ENCODE results near the gene CHRNB2.

The CHRNB2 gene

DNA sequence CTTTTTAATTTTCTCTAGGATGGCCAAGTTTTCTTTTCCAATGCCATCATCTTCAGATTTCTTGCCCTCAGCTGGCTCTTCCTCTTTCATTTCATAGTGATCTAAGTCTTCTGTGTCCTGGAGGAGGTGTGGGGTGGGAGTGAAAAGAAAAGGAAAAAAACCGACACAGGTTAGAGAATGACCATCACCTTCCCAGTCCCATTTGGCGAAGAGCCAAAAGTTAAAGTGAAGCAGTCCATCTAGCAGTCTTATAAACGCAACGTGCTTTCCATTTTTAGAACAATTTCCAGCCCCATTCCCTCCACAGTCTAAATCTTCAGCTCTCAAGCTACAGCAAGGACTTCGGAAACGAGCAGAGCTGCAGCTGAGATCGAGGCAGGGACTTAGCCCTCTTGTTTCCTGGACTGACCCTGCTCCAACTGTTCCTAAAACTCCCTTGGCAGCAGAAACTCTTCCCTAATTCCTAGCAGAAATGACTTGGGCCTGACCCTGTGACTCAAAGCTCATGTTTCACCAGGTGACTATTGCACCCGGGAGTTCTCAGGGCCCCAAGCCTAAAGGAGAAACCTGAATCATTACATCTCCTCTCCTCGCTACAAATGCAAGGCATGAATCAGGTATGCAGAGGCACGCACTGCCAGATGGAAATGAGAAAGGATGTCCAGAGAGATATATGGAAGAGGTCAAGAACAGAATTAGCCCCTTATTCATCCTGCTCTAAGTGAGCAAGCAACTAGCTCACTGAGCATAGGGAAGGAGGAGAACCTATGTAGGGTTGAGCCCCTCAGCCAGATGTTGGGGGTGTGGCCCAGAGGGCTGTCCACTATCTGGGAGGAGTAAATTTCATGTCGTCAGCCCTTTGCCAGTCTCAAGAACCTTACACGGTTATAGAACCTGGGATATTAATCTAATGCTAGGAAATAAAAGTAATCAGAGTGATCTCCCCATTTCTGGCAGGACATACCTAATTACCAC is 14.2 kb upstream of the CHRNB2 start:
- DNase-seq, result no peak

DNA sequence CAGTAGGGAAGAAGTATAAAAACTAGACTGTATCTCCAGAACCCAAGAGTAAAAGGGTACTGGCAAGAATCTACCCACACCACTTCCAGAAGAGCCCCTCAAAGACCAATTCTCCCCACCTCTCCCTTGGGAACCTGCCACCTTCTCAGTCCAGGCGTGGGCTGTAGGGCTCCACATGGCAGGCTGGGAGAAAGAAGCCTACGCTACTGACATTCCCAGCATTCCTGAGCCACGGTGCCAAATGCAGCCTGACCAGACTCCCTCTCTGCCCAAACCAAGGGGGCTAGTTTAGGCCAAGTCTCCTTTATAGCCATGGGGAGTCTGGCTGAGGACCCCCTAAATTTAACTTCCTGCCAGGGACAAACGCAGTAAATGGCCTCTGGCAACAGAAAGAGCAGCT is 11.2 kb upstream of the CHRNB2 start:
- DNase-seq, result no peak

DNA sequence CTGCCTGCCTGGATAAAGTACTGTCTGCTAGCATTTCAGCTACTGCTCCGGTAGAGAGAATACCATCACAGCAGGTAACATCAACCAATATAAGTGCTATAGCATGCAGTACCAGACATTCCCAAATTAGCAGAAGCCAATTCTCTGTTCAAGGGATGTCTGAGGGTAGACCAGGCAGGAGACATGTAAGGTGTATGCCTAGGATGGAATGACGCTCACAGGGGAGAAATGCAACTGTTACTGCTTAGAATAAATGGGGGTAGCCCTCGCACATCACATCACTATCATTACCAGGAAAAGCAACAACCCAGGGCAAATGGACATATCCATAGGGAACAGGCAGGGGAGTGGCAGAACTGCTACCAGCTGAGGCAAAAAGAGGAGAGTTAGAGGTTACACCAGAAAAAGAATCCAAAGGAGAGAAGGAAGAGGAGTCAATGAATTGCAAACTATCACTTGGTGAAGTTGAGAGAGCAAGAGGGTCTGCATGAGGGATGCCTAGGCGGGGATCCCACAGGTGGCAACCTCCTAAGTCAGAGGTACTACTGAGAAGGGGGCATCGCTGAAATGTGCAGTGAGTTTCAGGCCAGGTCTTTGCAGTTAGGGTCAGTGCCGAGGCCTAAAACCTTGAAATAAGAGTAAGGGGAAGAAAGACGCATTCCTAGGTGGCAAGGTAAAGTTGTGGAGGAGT is 10.2 kb upstream of the CHRNB2 start:
- no peak for DNase-seq

DNA sequence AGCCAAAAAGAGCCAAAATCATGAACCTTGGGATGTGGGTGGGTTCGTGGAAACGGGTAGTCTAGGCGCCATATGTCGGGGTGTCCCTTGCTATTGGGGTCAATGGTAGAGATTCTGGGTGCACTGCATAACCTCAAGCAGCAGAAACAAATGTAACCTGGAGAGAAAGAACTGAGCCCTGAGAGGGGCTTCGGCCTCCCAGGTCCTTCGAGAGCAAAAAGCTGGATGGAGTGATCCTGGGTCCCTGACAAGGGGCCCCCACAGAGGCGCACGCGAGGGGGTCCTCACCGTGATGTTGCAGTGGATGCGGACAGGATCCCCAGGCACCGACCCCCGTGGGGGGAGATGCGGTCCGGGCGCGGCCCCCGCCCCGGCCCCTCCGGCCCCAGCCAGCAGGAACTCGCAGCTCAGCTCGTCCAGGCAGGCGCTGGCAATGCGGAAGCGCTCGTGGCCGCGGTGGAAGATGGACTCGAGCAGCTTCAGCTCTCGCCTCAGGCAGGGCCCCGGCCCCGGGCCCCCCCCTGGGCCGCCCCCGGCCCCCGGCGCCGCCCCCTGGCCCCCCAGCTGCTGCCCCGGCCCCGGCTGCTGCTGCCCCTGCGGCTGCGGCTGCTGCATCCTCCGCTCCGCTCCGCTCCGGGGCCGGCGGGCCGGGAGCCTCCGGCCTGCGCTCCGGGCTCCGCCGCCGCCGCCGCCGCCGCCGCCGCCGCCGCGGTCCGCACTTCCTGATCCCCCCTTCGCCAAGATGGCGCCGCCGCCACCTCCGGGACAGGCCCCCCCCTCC is 9.4 kb upstream of the CHRNB2 start, which contains the start of gene UBE2Q1:
TSS of gene UBE2Q1 (minus strand) at position 724 of the 781 bp plus-strand sequence. CDS start at position 615, 109 bp downstream.
- DNase-seq, result no peak

DNA sequence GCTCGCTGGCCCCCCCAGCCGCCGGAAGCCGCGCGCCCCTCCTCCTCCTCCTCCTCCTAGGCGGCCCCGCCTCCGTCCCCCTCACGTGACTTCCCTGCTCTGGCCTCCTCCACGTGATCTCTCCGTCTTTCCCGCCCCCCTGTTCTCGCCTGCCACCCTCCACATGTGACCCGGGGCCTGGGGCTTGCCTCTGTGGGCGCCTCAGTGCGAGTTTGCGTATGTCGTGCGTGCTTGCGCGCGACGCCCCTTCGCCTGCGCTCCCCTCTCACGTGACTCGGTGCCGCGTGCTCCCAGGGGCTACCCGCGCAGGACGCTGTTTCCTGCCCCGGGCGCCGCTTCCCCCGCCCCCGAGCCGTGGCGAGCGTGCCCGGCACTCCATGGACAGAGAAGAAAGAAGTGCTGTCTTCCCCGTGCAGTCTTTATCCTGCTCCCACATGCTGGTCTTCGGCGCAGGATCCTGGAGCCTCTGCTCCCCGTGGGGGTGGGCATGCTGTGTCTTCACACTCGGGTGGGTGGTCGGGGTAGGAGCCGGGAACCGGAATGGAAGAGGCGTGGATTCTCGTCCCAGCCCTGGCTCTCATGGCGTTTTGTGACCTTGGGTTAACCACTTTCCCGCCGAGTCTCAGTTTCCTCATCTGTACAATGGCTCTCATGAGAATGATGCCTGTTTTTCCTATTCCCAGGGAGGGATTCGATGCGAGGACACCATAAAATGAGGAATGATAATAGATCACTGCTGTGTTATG is 8.7 kb upstream of the CHRNB2 start:
- DNase-seq, result peak; percentile 100

DNA sequence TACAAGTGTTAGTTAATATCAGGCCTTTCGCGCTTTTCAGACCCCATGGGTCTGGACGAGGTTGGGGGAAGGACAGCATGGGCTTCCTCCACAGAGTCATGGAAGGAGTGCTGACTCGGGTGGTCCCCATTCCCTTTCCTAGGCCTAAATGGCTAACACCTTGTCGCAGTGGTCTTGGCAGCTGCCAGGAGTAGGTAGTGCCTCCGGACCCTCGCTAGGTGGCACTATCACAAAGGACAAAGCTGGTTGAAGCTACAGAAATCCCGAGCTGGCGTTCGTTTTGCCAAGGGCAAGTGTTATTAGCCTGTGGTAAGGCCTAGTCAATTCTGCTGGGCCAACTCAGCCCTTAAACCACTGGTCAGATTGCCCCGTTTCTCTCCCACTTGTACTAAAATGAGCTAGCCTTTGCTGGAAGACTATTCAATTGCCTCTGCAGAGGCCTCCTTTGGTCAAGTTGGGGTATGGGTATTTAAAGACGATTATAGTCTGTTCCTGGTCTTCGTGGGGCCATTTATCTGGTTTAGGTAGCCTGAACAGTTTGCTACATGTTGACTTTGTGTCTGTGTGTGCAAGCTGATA is 8.0 kb upstream of the CHRNB2 start:
- peak; percentile 81 for DNase-seq

DNA sequence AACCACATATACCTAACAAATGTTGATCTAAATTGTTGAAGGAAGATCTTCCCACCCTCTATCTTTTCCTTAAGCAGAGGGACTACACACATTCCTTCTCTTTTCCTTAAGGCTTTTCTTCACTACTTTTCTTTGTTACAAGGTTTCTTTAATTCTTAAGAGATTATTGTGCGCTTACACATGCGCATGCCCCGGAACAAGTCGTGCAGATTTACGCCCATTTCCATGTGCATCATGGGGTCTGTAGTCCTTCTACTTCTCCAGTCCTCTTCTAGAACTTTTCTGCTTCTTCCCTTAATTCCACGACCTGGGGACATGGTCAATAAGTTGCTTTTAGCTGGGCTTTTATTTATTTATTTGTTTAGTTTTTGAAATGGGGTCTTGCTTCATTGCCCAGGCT is 1.7 kb upstream of the CHRNB2 start:
- DNase-seq, result no peak

DNA sequence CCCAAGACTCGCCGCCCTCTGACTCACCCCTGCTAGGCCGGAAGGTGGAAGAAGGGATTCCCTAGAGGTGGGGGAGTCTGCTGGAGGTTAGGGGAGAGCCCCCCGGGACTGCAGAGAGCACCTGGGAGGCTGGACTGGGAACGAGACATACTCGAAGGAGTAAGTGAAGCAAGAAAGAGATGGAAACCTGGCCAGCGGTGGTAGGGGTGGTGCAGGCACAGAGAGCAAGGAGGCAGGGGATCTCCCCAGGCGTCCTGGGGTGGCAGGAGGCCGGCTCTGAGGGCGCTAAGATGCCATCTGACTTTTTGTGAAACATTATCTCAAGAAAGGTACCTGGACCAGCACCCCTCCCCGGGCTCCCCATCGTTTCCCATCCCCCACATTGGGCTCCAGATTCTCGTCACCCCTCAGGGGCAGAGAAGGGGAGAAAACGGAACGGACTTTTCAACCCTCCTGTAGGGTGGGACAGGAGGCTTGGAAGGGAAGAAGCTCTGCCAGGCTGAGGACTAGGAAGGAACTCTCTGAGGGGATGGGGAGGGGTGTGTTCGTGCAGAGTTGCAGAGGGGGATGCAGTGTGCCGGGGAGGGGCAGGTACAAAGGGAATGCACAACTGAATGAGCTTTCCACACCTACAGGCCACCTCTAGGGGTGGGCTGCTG is 708 bp downstream of the CHRNB2 start:
- DNase-seq, result no peak

DNA sequence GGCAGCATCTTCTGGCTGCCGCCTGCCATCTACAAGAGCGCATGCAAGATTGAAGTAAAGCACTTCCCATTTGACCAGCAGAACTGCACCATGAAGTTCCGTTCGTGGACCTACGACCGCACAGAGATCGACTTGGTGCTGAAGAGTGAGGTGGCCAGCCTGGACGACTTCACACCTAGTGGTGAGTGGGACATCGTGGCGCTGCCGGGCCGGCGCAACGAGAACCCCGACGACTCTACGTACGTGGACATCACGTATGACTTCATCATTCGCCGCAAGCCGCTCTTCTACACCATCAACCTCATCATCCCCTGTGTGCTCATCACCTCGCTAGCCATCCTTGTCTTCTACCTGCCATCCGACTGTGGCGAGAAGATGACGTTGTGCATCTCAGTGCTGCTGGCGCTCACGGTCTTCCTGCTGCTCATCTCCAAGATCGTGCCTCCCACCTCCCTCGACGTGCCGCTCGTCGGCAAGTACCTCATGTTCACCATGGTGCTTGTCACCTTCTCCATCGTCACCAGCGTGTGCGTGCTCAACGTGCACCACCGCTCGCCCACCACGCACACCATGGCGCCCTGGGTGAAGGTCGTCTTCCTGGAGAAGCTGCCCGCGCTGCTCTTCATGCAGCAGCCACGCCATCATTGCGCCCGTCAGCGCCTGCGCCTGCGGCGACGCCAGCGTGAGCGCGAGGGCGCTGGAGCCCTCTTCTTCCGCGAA is 3.8 kb downstream of the CHRNB2 start:
- DNase-seq, result no peak

DNA sequence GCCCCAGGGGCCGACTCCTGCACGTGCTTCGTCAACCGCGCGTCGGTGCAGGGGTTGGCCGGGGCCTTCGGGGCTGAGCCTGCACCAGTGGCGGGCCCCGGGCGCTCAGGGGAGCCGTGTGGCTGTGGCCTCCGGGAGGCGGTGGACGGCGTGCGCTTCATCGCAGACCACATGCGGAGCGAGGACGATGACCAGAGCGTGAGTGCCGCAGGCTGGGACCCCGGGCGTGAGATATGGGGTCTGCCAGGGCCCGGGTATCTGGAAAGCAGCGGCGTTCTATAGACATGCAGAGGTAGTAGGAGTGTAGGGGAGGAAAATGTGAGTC is 4.3 kb downstream of the CHRNB2 start:
- no peak for DNase-seq

DNA sequence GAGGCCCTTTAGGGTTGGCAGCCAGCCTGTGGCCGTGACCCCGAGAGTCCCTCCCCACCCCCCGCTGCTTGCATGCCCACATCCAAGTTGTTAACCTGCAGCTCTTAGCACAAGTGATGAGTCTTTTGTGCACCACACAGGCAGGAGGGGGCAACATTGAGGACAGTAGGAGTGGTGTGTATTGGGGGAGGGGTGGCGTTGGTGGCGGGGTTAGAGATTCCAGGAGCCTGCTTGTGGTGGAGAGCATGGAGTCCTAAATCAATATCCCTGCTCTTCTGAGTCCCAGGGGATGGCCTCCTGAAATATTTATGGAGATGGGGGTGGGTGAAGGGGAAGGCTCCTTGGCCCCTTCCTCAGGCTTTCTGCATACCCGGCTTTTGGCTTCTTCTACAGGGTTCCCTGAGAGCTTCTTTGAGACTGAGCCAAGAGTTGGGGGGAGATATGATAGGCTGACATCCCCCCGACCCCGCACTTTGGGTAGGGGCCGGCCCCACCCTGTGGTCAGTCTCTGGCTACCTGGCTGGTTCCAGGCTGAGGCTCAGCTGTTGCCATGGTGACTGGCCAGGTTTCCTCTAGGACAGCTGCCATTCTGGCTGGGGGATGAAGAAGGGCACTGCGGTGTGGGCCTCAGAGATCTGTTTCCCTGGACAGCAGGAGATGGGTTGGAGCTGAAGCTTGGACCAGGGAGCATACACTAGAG is 5.0 kb downstream of the CHRNB2 start:
- no peak for DNase-seq

DNA sequence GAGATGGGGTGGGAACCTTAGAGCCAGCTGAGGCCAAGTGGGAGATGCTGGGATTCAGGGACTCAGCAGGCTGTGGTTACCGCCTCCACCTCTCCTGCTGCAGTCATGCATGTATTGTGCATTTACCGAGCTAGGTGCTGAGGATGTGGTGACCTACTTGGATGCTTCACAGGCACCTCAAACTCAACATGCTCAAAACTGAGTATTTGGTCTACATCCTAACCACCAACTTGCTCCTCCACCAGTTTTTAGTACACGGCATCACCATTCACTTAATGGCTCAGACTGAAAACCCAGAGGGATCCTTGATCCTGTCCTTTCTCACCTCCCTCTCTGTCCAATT is 5.6 kb downstream of the CHRNB2 start:
- DNase-seq, result no peak

DNA sequence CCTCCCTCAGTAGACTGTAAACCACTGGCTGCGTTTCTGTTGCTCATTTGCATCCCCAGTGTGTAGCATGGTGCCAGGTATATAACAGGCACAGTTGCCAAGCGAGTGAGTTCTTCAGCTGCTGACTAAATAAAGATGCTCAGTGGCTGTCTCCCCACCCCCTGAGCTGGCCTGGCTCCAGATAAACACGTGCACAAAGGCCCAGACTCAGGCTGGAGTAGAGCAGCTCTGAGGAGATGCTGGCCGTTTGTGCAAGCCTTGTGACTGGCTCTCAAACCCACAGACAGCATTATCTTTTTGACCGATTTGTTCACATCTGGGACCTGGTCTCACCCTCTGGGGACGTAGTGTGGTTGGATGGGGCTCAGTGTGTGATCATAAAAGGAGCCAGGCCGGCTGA is 7.1 kb downstream of the CHRNB2 start:
- DNase-seq, result no peak

DNA sequence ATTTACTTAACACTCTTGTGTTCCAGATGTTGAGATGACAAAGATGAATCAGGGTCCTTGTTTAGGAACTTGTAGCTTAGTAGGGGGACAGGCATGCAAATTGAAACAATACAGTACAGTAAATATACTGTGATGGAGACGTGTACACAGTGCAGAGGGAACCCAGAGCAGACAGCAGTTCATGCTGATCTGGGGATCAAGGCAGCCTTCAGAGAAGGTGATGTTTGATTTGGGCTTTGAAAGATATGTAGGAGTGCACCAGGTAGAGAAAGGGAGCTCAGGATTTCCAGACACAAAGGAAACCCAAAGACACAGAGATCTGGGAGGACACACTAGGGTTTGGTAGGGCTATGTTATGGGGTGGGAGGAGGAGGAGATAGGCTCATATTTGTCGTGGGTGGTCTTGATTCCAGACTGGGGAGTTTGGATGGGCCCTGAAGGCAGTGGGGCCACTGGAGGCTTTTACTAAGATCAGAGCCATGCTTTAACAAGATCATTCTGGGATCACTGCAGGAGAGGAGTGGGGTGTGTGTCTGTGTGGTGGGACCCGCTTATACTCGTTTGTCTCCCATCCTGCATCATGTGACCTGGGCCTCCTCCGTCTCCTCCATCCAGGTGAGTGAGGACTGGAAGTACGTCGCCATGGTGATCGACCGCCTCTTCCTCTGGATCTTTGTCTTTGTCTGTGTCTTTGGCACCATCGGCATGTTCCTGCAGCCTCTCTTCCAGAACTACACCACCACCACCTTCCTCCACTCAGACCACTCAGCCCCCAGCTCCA is 7.8 kb downstream of the CHRNB2 start:
- DNase-seq, result no peak

DNA sequence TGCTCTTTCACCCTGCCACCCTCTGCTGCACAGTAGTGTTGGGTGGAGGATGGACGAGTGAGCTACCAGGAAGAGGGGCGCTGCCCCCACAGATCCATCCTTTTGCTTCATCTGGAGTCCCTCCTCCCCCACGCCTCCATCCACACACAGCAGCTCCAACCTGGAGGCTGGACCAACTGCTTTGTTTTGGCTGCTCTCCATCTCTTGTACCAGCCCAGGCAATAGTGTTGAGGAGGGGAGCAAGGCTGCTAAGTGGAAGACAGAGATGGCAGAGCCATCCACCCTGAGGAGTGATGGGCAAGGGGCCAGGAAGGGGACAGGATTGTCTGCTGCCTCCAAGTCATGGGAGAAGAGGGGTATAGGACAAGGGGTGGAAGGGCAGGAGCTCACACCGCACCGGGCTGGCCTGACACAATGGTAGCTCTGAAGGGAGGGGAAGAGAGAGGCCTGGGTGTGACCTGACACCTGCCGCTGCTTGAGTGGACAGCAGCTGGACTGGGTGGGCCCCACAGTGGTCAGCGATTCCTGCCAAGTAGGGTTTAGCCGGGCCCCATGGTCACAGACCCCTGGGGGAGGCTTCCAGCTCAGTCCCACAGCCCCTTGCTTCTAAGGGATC is 8.5 kb downstream of the CHRNB2 start:
- no peak for DNase-seq

DNA sequence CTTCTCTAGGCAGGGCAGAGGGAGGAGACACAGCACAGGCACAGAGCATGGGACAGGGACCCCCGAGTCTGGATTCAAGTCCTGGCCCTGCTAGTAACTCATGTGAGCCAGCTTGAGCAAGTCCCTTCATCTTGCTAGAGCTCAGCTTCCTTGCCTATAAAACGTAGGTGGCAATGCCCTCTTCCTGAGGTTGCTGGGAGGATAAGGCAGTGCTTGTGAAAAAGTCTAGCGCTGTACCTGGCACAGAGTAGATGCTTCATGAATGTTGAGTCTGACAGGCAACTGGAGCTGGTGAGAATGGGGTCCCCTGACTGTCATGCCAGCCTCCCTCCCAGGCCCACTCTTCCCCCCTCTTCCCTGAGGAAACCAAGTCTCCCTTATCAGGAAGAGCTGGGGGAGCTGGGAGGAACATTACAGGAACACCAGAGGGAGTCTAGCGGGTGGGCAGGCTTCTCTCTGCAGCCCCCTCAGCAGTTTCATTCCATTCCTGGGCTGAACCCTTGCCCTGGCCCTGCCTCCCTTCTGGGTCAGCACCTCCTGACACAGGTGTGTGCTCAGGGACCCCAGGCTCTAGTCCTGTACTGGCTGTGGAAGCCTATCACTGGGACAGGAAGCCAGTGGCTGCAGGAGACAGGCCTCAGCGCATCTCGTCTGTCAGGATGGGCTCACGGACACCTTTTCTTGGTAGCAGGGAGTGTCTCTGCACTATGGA is 9.9 kb downstream of the CHRNB2 start:
- no peak for DNase-seq

DNA sequence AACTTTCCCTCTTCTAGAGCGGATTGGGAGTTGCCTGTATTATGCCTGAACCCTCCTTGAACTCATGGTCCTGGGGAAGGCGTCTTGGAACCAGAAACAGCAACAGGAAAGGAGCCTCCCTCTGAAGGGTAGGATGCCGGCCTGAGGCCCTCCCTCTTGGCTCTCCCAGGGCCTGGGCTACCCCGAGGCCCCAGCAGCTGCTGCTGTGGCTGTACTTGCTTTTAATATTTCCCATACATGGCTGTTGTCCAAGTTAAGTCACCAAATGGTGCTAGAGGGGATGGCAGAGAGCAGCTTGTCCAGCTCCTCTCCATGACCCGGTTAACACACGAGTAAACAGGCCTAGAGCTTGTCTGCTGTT is 10.5 kb downstream of the CHRNB2 start:
- DNase-seq, result no peak

DNA sequence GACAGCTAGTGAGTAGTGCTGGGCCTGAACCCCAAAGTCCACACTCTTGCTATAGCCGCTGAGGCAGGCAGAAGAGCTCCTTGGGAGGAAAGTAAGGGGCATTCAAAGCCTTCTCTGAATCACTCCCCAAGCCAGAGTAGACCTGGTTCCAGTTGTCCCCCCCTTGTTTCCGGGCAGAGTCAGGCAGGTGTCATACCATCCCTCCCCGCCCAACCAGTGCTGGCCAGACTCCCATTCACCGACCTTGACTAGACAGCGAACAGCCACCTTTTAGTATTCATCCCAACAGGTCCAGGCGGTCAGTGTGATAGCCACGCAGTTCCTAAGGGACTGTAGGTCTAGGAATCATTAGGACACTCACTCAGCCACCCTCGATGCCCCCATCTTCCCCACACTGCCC is 11.8 kb downstream of the CHRNB2 start:
- DNase-seq, result no peak

DNA sequence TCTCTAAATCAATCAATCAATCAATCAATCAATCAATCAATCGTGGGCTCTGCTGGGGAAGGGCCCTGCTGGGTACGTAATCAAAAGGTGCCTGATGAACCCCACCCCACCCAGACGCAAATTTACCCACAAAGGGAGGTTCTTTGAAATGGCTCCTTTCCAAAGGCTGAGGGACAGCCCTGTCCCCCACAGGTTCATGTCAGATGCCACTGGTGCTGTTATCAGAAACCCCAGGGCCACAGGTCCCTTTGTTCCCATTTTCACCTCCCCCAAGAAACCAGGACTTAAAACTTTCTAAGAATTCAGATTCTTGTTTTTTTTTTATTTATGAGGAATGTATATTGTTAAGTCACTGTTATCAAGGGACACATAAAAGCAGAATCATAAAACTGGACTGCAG is 14.2 kb downstream of the CHRNB2 start:
- no peak for DNase-seq

All from GDM1 (cell line).